GM10847 (cell line): ENCODE measurements around the gene THSD1.

Experiments
- POLR2A ChIP-seq: IDR thresholded peaks from 2 replicates; pipeline ENCODE4 v1.6.1; 2011; ENCODE audit not compliant: insufficient read length; ENCODE audit errors: extremely low read depth

Gene THSD1

GRCh38 chr13:52405767-52406494, at the start of gene THSD1:
THSD1 (minus strand) TSS chr13:52406172; CDS start chr13:52402600, 3,572 bp downstream.
- no peak for TF ChIP-seq POLR2A

- no peak for TF ChIP-seq POLR2A
Observed at GRCh38 chr13:52455677-52456041, 49.7 kb upstream of the THSD1 start.

GRCh38 chr13:52454820-52455676, 49.1 kb upstream of the THSD1 start, which contains the start of gene CKAP2:
CKAP2 (plus strand) TSS chr13:52455478; CDS start chr13:52455557, 79 bp downstream.
- TF ChIP-seq POLR2A: peak; percentile 93

GRCh38 chr13:52454459-52454819, 48.5 kb upstream of the THSD1 start:
- no peak for TF ChIP-seq POLR2A

DNA sequence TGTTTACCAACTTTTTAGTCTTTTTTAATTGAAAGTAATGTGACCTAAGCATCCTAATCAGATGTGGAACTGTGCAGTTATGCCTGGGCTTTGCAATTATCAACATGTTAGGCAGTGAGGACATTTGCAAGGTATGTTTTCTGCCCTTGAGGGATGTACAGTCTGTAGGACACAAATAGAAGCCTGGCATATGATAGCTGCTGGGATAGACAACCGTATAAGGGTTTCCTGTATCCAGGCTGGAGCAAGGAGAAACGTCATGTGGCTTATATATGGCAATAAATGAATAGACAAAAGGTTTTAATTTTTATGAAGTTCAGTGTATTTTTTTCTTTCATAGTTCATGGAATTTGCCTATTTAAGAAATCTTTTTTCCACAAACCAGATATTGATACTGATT, 46.5 kb upstream of the THSD1 start:
- TF ChIP-seq POLR2A: no peak

- no peak for TF ChIP-seq POLR2A
Observed at GRCh38 chr13:52451135-52451804, 45.3 kb upstream of the THSD1 start.

GRCh38 chr13:52450793-52451116, 44.8 kb upstream of the THSD1 start:
- no peak for TF ChIP-seq POLR2A

DNA sequence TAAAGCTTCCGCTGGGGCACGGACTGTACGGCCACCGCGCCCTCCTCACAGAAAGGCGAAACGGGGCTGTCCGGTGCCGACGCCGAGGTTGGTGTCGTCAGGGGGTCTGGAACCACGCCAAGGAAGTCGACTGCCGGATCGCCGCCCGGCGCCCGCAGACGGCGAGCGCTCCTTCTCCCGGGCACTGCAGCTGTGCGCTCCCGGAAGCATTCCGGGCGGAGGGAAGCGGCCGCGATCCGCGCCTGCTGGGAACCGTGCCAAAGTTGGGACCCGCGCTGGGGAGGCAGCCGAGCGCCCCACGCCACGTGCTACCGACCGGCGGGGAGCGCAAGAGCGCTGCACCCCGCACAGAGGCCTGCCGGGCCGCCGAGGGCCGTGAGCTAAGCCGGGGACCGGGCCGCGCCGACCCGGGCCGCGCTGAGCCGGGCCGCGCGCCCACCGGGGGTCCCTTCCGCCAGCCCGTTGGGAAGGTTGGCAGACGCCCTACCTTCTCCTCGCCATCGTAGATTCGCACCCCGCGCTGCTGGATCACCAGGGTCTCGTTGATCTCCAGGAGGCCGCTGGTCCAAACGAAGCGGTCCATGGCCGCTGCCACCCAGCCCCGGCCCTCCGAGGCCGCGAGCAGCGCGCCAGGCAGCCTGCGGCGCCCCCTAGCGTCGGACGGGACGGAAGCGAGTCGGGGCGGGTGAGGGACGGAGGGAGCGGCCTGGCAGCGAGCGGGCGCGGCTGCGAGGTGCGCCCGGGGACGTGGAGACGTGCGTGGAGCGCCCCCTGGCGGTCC, 44.2 kb upstream of the THSD1 start, which contains the start of gene VPS36:
Gene VPS36 (minus strand): TSS at position 623 of the 781 bp plus-strand sequence. CDS start 40 bp downstream, at position 583.
- TF ChIP-seq POLR2A: peak; percentile 84

DNA sequence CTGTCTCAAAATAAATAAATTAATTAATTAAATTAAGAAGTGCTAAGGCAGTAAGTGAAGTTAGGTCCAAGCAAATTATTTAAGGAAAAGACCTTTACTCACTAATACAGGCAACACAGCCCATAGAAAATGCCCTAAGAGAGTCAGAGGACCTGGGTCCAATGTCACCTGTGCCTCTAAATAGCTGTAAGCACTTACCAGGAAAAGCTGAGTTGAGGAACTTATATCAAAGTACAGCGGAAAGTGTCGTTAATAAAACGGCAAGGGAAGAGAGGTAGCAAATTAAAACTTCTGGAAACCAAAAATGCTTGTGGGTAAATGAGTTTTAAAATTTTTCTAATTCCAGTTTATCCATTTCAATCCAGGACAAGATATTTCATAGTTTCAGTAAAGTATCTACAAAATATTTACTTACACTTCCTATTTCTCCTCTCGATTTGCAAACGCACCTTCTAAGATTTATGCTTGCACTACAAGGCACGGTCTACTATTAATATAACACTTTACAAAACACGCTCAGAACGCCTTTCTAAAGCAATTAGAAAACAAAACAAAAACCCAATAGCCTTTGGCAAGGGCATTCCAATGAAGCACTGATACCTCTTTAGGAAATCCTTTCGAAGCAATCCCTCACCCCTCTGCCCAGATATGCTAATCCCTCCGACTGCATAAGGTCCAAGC, 43.5 kb upstream of the THSD1 start:
- TF ChIP-seq POLR2A: no peak

DNA sequence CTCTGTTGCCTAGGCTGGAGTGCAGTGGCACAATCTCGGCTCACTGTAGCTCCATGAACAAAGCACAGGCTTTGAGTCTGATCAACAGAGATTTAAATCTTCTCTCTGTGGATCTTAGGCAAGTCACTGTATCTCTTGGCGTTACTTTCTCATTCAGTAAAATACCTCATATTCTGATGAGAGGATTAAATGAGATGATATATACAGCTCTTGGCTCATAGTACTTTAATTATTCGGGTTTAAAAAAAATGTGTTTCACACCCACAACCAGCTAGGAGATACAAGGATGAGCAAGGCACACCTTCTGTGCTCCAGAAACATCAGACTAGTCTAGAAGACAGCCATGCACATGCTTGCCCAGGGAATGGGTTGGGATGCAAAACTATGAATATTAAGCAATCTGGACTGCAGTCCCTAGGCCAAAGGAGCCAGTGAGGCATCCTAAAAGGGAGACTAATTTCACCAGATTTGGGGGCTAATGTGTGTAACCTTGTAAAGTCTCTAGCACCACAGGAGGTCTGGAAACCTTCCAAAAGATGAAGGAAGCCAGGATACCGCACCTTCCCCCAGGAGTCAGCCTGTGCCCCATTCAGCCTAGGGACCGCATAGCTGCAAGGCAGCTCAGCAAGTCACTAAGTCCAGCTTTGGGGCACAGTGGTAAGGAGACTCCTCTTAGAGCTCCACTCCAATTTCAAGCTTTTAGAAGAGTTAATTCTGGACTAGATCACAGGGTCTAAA, 42.0 kb upstream of the THSD1 start:
- no peak for TF ChIP-seq POLR2A

DNA sequence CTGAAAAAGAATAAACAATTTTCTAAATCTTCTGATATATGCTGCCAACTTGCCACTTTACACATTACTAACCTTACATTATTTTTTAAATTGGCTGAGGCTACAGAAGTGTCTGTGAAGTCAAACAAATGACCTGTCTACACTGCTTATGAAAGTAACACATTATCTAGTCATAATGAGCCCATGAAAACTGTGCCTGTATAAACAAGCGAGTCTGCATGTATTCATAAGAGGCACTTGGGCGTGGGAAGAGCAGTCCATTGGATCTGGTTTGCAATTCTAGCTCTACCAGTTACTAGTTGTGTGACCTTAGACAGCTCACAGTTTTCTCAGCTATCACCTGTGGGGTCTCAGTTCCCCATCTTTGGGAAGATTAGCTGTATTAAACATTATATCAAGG, 41.4 kb upstream of the THSD1 start:
- TF ChIP-seq POLR2A: no peak

GRCh38 chr13:52446265-52446664, 40.3 kb upstream of the THSD1 start:
- no peak for TF ChIP-seq POLR2A

DNA sequence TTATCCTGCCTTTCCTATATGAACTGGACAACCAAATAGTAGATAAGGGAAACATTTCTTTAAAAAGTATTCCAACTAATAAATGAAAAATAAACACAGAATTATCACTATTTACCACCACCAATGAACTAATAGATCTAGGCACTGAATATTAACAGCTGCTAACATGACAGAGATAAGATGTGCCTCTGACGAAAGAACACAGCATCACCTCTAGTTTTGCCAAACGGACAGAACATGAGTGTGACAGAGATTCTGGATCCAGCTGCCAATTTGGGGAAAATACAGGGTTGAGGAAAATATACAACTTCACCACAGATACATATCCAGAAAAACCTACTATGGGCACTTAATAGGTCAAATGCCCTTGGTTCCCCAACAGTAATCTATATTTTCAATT, 26.5 kb upstream of the THSD1 start:
- TF ChIP-seq POLR2A: no peak

- TF ChIP-seq POLR2A: no peak
Observed at GRCh38 chr13:52428295-52428694, 22.3 kb upstream of the THSD1 start.
